Activated T-cell treated with anti-CD3 and anti-CD28 coated beads for 4 hours (primary cell): ENCODE measurements around the gene USP4.
"Not testable (repeated sequence)": the region's sequence is repeated elsewhere in the genome, so short reads cannot be mapped to it uniquely, and the experiment has no call there.

Experiments used
- DNase-seq: peaks from one replicate; pipeline ENCODE4 v3.0.0-alpha.2; 2020

The USP4 gene

DNA sequence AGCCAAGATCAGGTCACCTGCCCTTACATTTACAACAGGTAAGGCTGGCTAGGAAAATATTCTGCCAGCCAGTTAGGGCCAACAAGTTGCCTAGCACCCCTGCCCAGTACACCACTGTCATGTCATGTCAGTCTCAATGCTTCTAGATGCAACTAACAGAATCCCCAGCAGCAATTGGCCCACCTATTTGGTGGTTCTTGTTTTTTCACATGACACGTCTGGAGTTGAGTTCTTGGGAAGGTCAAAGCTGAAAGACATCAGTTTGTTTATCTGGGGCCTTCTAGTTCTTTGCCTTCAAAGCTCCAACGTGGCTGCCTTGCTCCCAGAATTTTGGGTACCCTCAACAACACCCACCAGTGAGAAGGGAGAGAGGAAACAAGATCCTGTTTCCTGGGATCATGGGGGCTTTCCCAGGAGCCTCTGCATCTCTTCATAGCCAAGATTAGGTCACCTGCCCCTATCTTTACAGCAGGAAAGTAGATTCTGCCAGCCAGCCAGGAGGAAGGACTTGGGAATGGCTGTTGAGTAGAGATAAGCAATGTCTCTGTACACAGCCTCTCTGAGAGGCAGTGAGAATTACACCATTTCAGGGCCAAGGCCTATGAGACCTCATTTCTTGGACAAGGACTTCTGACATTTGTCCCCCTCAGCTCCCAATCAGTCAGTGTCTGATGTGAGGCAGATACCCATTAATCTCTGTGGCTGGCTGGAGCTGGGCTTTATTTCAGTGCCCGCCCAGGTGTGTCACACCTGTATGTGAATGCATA lies 9.7 kb upstream of the USP4 start:
- no peak for DNase-seq

DNA sequence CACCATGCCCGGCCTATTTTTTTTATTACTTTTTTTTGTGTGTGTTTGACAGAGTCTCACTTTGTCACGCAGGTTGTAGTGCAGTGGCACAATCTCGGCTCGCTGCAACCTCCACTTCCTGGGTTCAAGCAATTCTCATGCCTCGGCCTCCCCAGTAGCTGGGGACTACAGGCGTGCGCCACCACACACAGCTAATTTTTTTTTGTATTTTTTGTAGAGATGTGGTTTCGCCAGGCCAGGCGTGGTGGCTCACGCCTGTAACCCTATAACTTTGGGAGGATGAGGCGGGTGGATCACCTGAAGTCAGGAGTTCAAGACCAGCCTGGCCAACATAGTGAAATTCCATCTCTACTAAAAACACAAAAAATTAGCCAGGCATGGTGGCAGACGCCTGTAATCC lies 8.5 kb upstream of the USP4 start:
- not testable (repeated sequence) for DNase-seq

- DNase-seq = no peak
These were observed 7.0 kb upstream of the USP4 start for GRCh38 chr3:49346797-49347251.

DNA sequence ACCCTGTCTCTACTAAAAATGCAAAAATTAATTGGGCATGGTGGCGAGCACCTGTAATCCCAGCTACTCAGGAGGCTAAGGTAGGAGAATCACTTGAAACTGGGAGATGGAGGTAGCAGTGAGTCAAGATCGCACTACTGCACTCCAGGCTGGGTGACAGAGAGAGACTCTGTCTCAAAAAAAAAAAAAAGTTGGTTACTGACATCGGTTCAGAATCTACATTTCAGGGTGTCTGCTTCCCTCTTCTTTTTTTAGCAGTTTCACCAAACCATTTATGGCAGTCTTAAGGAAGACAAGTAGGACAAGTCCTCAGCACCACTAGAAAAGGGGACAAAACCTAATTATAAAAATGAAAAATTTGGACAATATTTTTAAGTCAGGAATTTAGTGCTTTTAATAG lies 3.3 kb upstream of the USP4 start:
- DNase-seq = no peak

- DNase-seq = no peak
These were observed 2.1 kb upstream of the USP4 start for GRCh38 chr3:49341996-49342395.

DNA sequence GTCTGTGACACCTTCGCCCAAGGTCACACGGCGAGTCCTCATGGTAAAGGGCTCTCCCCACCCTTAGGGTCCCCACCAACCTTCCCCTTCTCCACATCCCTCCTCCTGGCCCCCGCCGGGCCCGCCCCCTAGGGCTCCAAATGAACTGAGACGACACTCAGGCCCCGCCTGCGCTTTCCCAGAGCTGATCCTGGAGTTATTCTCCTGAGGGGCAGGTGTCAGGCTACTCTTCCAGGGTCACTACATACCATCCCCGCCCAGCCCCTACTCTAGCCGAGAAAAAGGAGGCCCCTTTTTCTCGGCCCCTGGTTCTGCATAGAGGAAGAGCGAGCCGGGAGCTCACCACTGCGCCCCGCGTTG lies 292 bp downstream of the USP4 start:
- DNase-seq = peak; percentile 17

- DNase-seq = no peak
These were observed 5.8 kb downstream of the USP4 start for GRCh38 chr3:49333916-49334633.

GRCh38 chr3:49333091-49333490 lies 6.8 kb downstream of the USP4 start:
- no peak for DNase-seq

DNA sequence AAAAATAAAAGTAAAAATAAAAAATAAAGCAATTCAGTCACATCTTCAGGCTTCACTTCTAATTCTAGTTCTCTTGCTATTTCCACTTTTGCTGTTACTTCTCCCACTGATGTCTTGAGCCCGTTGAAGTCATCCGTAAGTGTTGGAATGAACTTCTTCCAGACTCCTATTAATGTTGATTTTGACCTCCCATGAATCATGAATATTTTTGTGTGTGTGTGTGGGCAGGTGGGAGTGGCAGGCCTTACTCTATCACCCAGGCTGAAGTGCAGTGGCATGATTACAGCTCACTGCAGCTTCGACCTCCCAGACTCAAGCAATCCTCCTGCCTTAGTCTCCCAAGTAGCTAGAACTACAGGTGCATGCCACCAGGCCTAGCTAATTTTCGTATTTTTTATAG lies 10.7 kb downstream of the USP4 start:
- no peak for DNase-seq

- DNase-seq = not testable (repeated sequence)
These were observed 11.5 kb downstream of the USP4 start for GRCh38 chr3:49328350-49328749.

DNA sequence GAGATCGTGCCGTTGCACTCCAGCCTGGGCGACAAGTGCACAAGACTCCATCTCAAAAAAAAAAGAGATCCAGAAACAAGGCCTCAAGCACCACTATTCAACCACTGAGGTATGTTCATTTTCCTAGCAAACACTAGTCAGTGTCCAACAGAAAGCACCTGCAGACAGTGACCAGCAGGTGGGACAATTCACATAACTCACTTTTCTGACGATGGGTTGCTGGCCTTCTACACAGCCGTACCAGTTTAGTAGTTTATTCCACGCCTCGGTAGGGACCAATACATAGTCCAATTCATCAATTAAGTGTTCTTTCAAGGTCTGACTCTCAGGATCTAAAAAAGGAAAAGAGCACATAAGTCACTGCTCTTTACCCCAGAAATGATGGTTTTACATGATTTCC lies 12.4 kb downstream of the USP4 start:
- no peak for DNase-seq

DNA sequence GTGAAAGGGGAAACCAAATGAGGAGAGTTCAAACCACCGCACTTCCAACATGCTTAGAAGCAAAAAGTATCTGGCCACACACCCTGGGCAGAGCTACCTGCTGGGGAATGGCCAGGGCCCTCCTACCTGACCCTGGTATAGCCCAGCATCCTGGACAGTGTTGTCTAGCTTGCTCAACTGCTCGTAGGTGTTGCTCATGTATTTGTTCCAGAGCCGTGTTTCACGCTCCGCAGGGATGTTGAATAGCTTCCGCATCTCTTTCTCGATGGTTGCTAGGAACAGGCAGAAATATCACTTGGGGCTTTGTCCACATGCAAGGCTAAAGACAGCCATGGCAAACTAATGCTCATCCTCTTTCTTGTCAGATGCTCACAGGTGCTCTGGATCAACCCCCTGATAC lies 15.1 kb downstream of the USP4 start:
- no peak for DNase-seq

DNA sequence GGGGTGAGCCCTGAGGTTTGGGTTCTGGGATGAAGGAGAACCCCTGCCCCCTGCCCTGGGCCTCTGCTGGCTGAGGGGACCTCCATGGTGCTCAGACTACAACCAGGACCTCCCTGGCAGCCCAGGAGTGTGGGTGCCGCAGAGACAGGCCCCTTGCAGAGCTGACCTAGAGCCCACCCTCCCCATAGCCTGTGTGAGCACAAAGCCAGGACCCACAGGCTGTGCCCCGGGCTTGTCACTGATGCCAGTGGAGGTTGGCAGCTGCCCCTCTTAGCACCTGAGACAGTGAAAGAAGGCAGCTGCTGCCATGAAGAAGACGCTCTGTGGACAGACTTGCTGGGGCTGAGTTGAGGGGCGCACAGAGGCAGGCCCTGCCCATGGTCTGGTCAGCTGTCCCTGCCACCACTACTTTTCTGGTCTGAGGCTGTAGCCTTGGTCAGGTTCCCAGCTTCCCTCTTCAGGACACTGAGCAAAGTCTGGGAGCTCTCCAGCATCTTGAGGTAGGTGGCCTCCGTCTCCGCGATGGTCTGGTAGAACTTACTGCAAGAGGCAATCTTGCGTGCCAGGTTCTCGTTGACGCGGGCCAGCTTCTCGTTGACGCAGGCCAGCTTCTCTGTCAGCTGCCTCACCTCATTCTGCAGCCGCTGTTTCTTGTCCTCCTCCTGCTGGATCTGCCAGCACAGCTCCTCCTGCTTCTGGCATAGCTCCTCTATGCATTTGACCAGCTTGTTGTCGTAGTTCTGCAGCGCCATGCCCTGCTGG lies 23.0 kb downstream of the USP4 start:
- DNase-seq = no peak

DNA sequence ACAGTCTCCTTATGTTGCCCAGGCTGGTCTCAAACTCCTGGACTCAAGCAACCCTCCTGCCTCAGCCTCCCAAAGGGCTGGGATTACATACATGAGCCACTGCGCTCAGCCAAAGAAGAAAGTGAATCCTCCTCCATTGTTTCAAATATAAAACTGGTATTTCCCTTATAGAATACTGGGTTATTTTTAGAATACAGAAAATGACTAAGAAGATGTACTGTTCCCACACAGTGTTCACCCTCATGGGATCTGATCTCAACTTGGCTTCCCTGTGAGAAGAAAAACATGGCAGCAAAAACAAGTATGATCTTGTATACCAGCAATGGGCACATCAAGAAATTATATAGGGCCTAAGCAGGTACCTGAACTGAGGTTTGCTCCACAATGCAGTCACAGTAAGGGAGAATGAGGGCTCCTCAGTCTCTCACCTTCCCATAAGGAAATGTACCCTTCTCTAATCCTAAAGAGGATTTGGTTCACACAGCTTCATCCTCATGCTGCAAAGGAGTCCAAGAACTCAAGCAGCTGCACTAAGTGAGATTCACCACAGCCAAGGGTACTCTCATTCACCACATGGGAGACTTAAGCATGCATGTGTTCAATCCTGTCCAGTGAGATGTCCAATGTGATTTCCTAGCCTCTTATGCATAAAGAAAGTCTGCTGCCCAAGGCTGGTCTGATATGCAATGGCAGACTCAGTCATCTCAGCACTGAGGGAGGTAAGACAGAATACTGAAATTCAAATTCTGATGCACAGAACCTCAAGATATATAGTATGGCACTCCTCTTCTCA lies 25.8 kb downstream of the USP4 start:
- no peak for DNase-seq

DNA sequence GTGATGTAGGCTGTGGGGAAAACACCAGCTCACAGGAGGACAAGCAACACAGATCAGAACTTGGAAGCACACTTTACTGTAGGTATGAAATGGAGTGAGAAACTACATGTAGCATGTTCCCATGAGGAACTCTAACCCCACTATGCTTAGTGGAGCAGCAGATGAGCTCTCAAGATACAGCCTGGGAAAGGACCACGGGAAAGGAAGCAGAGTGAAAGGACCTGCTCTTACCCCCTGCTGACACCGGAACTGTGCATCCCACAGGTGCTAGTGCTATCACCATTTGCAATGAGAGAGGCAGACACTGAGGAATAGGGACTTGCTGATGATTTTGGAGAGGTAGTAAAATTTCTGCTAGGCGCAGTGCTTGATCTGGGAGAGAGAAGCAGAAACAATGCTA lies 28.6 kb downstream of the USP4 start:
- DNase-seq = no peak

DNA sequence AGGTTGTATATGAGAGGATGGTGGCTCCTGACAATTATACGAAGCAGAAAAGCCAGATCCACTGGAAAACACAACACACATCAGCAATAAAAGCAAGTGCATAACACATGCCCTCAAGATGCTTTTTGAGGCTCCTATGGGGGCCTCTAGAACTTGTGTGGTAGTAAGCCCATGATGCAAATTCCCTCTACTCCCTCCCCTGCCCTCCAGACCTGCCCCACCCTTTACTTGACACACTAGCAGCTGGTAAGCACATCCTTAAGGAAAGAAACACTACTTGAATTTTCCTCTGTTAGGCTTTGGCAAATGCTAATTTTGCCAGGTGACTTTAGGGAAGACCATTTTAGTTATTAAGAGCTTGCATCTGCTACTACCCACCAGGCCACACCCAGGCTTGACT lies 29.2 kb downstream of the USP4 start:
- DNase-seq = no peak

DNA sequence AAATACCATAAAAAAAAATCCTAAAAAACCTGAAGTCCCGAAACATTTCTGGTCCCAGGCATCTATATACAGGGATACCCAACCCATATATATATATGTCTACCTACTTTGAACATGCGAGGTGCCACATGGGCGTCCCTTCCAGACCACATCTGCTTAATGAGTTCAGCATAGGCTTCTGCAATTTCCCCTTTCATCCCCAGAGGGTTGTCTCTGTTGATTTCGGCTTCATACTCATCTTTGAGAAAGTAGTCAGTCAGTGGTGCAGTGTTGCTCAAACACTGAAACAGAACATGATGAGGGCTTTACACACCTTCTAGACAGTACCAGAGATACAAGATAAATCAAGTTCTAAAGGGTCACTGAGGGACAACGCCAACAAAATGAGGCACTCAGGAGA lies 34.2 kb downstream of the USP4 start:
- DNase-seq = no peak

DNA sequence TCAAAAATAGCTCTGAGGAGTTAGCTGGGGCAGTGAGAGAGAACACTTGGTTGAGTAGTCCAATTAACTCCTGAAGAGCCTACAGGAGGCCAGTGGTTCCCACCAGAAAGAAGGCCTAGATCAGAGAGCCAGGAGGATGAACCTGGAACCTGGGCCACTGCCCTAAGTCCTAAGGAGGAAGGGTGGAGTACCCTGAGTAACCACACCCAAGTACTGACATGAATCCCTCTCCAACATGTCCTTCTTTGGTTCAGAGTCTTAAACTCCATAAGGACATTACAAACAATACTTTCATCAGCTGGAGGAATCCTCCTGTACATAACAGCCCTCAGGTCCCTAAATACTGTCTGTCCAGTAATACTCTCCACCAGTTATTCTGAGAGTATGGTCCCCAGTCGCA lies 37.2 kb downstream of the USP4 start:
- no peak for DNase-seq

- no peak for DNase-seq
These were observed 39.3 kb downstream of the USP4 start for GRCh38 chr3:49300595-49300994.

DNA sequence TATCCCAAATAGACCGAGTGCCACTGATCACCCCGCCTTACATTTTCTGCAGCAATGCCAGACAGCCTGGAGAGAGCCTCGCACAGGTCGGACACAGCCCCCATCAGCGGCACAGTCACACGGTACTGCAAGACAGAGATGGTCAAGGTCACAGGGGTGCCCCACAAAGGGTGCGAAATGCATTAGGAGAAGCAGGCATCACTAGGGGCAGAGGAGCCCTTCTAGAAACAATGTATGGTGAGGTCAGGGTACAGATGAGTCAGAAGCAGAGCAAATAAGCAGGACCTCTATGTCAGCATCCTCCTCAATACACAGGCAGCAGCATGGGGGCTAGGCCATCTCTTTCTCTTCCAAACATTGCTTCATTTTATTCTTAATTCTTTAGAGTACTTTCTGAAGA lies 41.3 kb downstream of the USP4 start:
- DNase-seq = no peak

- no peak for DNase-seq
These were observed 43.0 kb downstream of the USP4 start for GRCh38 chr3:49296781-49297411.

- DNase-seq = no peak
These were observed 44.3 kb downstream of the USP4 start for GRCh38 chr3:49295489-49296058.
